ENCODE data around the gene PARK7.

The PARK7 gene

GRCh38 chr1:8004803-8005573 lies 43.5 kb downstream of the PARK7 start:
- H3K79me2 ChIP-seq (ENCODE audit: insufficient read depth, low read depth), result no peaks in the 10 kb centered on the region
- H3K4me1 ChIP-seq (ENCODE audit: low read depth, poor library complexity, severe bottlenecking), result no peaks in the 10 kb centered on the region
- no peak overlapping the region for H3K4me3 ChIP-seq (IDR thresholded peaks at IDR 0.05; ENCODE audit: insufficient read depth, low read depth, low read length)
- H3K27ac ChIP-seq, result no peak overlapping the region
- no peak overlapping the region for H3K9ac ChIP-seq
- no peak overlapping the region for H3K4me2 ChIP-seq
- no peaks in the 10 kb centered on the region for H3K36me3 ChIP-seq (ENCODE audit: insufficient read depth)
- TF ChIP-seq, protein P1, sequence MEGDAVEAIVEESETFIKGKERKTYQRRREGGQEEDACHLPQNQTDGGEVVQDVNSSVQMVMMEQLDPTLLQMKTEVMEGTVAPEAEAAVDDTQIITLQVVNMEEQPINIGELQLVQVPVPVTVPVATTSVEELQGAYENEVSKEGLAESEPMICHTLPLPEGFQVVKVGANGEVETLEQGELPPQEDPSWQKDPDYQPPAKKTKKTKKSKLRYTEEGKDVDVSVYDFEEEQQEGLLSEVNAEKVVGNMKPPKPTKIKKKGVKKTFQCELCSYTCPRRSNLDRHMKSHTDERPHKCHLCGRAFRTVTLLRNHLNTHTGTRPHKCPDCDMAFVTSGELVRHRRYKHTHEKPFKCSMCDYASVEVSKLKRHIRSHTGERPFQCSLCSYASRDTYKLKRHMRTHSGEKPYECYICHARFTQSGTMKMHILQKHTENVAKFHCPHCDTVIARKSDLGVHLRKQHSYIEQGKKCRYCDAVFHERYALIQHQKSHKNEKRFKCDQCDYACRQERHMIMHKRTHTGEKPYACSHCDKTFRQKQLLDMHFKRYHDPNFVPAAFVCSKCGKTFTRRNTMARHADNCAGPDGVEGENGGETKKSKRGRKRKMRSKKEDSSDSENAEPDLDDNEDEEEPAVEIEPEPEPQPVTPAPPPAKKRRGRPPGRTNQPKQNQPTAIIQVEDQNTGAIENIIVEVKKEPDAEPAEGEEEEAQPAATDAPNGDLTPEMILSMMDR (conservative IDR thresholded peaks at IDR 0.05; ENCODE audit: low read depth, low read length), result no peak
- H2AFZ ChIP-seq (ENCODE audit: low read depth), result no peak overlapping the region
- no peaks in the 10 kb centered on the region for H3K27me3 ChIP-seq (ENCODE audit: insufficient read depth, low read depth)
- no peaks in the 10 kb centered on the region for H4K20me1 ChIP-seq (ENCODE audit: insufficient read depth)

- Histone ChIP-seq H3K79me2 (ENCODE audit: insufficient read depth, low read depth) (no peaks in the 10 kb centered on the region), H3K9ac (no peak overlapping the region), H3K4me3 (IDR thresholded peaks at IDR 0.05; ENCODE audit: insufficient read depth, low read depth, low read length) (no peak overlapping the region), H3K36me3 (ENCODE audit: insufficient read depth) (no peaks in the 10 kb centered on the region), H3K27me3 (ENCODE audit: insufficient read depth, low read depth) (no peaks in the 10 kb centered on the region), H2AFZ (ENCODE audit: low read depth) (no peak overlapping the region), H3K4me2 (no peak overlapping the region), H3K27ac (no peak overlapping the region), H4K20me1 (ENCODE audit: insufficient read depth) (no peaks in the 10 kb centered on the region), H3K4me1 (ENCODE audit: low read depth, poor library complexity, severe bottlenecking) (no peaks in the 10 kb centered on the region)
- TF ChIP-seq, protein P1 (conservative IDR thresholded peaks at IDR 0.05; ENCODE audit: low read depth, low read length), result no peak
Measured at GRCh38 chr1:8006037-8006963, 44.8 kb downstream of the PARK7 start.

DNA sequence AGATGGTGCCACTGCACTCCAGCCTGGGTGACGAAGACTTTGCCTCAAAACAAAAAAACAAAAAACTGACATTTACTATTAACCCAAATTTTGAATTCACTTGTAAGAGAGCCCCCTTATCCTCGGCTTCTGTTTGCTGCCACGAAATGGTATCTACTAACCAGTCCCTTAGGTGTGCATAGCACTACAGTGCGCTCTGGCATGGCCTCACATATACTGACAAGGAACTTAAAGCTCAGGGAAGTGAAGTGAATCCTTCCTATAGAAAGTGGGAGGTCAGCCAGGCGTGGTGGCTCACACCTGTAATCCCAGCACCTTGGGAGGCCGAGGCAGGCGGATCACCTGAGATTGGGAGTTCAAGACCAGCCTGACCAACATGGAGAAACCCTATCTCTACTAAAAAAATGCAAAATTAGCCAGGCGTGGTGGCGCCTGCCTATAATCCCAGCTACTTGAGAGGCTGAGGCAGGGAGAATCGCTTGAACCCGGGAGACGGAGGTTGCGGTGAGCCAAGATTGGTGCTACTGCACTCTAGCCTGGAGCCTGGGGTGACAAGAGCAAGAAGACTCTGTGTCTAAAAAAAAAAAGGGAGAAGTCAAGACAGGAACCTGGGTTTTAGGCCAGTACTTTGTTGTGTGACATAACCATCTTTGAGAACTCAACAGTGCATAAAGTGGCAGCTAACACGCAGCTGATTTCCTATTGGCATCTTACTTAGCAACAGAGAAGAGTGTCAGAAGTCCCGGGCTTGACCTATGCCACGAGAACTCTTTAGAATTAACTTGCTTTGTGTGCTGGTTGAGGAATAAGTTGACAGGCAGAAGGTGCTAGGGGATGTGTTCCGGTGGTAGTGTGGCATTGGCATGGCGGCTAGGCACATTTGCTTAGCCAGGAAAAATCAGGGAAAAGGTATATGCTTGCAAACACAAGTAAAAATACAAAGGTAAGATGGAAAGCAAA lies 47.8 kb downstream of the PARK7 start:
- no peak overlapping the region for H3K4me3 ChIP-seq (IDR thresholded peaks at IDR 0.05; ENCODE audit: insufficient read depth, low read depth, low read length)
- H3K27me3 ChIP-seq (ENCODE audit: insufficient read depth, low read depth), result no peaks in the 10 kb centered on the region
- H3K4me1 ChIP-seq (ENCODE audit: low read depth, poor library complexity, severe bottlenecking), result no peaks in the 10 kb centered on the region
- TF ChIP-seq, protein P1 (conservative IDR thresholded peaks at IDR 0.05; ENCODE audit: low read depth, low read length), result no peak
- no peak overlapping the region for H2AFZ ChIP-seq (ENCODE audit: low read depth)
- H3K9ac ChIP-seq, result no peak overlapping the region
- no peaks in the 10 kb centered on the region for H3K79me2 ChIP-seq (ENCODE audit: insufficient read depth, low read depth)
- H3K27ac ChIP-seq, result no peak overlapping the region
- no peak overlapping the region for H3K4me2 ChIP-seq
- H3K36me3 ChIP-seq (ENCODE audit: insufficient read depth), result no peaks in the 10 kb centered on the region
- no peaks in the 10 kb centered on the region for H4K20me1 ChIP-seq (ENCODE audit: insufficient read depth)

GRCh38 chr1:8010080-8010664 lies 48.7 kb downstream of the PARK7 start:
- Histone ChIP-seq H3K4me2 (no peak overlapping the region), H3K36me3 (ENCODE audit: insufficient read depth) (no peaks in the 10 kb centered on the region), H4K20me1 (ENCODE audit: insufficient read depth) (no peaks in the 10 kb centered on the region), H3K4me3 (IDR thresholded peaks at IDR 0.05; ENCODE audit: insufficient read depth, low read depth, low read length) (no peak overlapping the region), H3K27me3 (ENCODE audit: insufficient read depth, low read depth) (no peaks in the 10 kb centered on the region), H3K9ac (no peak overlapping the region), H2AFZ (ENCODE audit: low read depth) (no peak overlapping the region), H3K27ac (no peak overlapping the region), H3K79me2 (ENCODE audit: insufficient read depth, low read depth) (no peaks in the 10 kb centered on the region), H3K4me1 (ENCODE audit: low read depth, poor library complexity, severe bottlenecking) (peaks cover 3% of the 10 kb centered on the region)
- TF ChIP-seq, protein P1 (conservative IDR thresholded peaks at IDR 0.05; ENCODE audit: low read depth, low read length), result no peak

All from KMS-11 (cell line).